ENCODE results near the gene CCDC6.

DNA sequence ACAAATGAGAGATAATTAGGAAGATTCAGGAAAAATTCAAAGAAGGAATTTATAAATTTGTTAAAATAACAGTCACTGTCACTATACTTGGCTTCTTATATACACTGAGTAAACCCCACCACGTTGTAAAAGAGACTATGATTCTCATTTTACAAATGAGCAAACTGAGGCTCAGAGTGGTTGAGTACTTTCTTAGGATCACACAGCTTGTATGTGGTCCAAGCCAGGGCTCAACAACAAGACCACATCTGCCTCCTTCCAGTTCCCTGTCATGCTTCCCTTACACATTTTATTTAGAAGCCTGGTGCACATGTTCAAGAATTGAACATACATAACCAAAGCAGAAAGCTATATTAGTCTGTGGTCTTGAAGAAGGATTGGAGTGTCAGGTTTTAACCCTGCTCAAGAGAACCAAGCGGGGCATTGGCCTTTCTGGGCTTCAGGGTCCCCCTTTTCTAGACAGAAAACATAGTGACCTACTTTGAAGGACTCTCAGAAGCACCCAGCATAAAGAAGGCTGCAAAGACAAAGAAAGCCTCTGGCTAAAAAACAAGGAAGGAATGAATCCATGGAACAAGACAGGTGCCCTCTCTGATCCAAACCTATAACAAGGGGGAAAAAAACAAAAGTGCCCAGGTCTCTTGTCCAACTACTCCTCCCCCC is 153.9 kb downstream of the CCDC6 start:
- TF ChIP-seq, protein P1, sequence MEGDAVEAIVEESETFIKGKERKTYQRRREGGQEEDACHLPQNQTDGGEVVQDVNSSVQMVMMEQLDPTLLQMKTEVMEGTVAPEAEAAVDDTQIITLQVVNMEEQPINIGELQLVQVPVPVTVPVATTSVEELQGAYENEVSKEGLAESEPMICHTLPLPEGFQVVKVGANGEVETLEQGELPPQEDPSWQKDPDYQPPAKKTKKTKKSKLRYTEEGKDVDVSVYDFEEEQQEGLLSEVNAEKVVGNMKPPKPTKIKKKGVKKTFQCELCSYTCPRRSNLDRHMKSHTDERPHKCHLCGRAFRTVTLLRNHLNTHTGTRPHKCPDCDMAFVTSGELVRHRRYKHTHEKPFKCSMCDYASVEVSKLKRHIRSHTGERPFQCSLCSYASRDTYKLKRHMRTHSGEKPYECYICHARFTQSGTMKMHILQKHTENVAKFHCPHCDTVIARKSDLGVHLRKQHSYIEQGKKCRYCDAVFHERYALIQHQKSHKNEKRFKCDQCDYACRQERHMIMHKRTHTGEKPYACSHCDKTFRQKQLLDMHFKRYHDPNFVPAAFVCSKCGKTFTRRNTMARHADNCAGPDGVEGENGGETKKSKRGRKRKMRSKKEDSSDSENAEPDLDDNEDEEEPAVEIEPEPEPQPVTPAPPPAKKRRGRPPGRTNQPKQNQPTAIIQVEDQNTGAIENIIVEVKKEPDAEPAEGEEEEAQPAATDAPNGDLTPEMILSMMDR (IDR thresholded peaks at IDR 0.05), result no peak
- TF ChIP-seq POLR2A (IDR thresholded peaks at IDR 0.05) (no peak), EP300 (IDR thresholded peaks at IDR 0.05) (no peak), POLR2AphosphoS5 (IDR thresholded peaks at IDR 0.05) (no peak)
